Measurements from ENCODE around the gene FGD5.

Gene FGD5

GRCh38 chr3:14812196-14812790 lies 6.5 kb upstream of the FGD5 start:
- H3K4me1 Mint-ChIP-seq, result no peaks in the 10 kb centered on the region
- no peak overlapping the region for H3K4me3 Mint-ChIP-seq
- H3K27me3 Mint-ChIP-seq, result peaks cover 90% of the 10 kb centered on the region
- H3K36me3 Mint-ChIP-seq (ENCODE audit: insufficient read depth), result no peaks in the 10 kb centered on the region
- H3K27ac Mint-ChIP-seq (ENCODE audit: low read depth), result no peak overlapping the region
- no peak for DNase-seq (ENCODE audit: low spot score in 2 of 2)
- no peaks in the 10 kb centered on the region for H3K9me3 Mint-ChIP-seq
- ATAC-seq (replicated peaks; ENCODE audit: extremely low read depth, poor library complexity, severe bottlenecking), result no peak

DNA sequence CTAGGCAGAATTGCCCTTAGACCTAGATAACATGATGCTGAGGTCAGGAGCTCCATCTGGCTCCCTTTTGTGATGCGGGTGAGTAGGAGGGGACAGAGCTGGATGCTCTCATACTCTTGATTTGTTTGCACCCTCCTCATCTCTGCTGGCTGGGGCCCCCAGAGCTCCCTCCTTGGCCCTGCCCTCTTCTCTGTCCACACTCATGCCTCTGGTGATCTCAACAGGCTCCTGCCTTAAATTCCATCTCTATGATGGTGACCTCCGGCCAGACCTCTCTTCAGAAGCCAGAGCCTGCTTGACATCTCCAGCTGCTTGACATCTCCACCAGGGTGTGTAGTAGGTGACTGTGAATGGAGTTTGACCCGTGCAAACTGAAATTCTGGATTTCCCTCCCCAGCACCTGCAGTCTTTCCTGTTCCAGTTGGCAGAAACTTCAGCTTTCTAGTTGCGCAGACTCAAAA lies 4.3 kb upstream of the FGD5 start:
- Mint-ChIP-seq H3K4me1 (no peaks in the 10 kb centered on the region), H3K9me3 (no peaks in the 10 kb centered on the region), H3K27ac (ENCODE audit: low read depth) (no peak overlapping the region), H3K27me3 (peaks cover 91% of the 10 kb centered on the region), H3K36me3 (ENCODE audit: insufficient read depth) (no peaks in the 10 kb centered on the region), H3K4me3 (no peak overlapping the region)
- no peak for DNase-seq (ENCODE audit: low spot score in 2 of 2)
- ATAC-seq (replicated peaks; ENCODE audit: extremely low read depth, poor library complexity, severe bottlenecking), result no peak

GRCh38 chr3:14816359-14816758 lies 2.4 kb upstream of the FGD5 start:
- no peak overlapping the region for H3K27ac Mint-ChIP-seq (ENCODE audit: low read depth)
- no peak overlapping the region for H3K4me3 Mint-ChIP-seq
- H3K27me3 Mint-ChIP-seq, result peaks cover 79% of the 10 kb centered on the region
- no peaks in the 10 kb centered on the region for H3K36me3 Mint-ChIP-seq (ENCODE audit: insufficient read depth)
- H3K9me3 Mint-ChIP-seq, result no peaks in the 10 kb centered on the region
- no peak for ATAC-seq (replicated peaks; ENCODE audit: extremely low read depth, poor library complexity, severe bottlenecking)
- H3K4me1 Mint-ChIP-seq, result no peaks in the 10 kb centered on the region
- no peak for DNase-seq (ENCODE audit: low spot score in 2 of 2)

- H3K4me1 Mint-ChIP-seq, result no peaks in the 10 kb centered on the region
- no peaks in the 10 kb centered on the region for H3K9me3 Mint-ChIP-seq
- DNase-seq (ENCODE audit: low spot score in 2 of 2) (no peak), ATAC-seq (replicated peaks; ENCODE audit: extremely low read depth, poor library complexity, severe bottlenecking) (no peak)
- no peaks in the 10 kb centered on the region for H3K36me3 Mint-ChIP-seq (ENCODE audit: insufficient read depth)
- peaks cover 58% of the 10 kb centered on the region for H3K27me3 Mint-ChIP-seq
- H3K27ac Mint-ChIP-seq (ENCODE audit: low read depth), result no peak overlapping the region
- no peak overlapping the region for H3K4me3 Mint-ChIP-seq
Observed at GRCh38 chr3:14819671-14820070, 909 bp downstream of the FGD5 start.

- DNase-seq (ENCODE audit: low spot score in 2 of 2) (no peak), ATAC-seq (replicated peaks; ENCODE audit: extremely low read depth, poor library complexity, severe bottlenecking) (no peak)
- Mint-ChIP-seq H3K27ac (ENCODE audit: low read depth) (no peak overlapping the region), H3K4me3 (no peak overlapping the region), H3K9me3 (no peaks in the 10 kb centered on the region), H3K27me3 (peaks cover 53% of the 10 kb centered on the region), H3K36me3 (ENCODE audit: insufficient read depth) (no peaks in the 10 kb centered on the region), H3K4me1 (no peaks in the 10 kb centered on the region)
Observed at GRCh38 chr3:14820156-14820555, 1.4 kb downstream of the FGD5 start.

- peaks cover 43% of the 10 kb centered on the region for H3K27me3 Mint-ChIP-seq
- H3K9me3 Mint-ChIP-seq, result no peaks in the 10 kb centered on the region
- H3K4me3 Mint-ChIP-seq, result no peak overlapping the region
- ATAC-seq (replicated peaks; ENCODE audit: extremely low read depth, poor library complexity, severe bottlenecking), result no peak
- H3K36me3 Mint-ChIP-seq (ENCODE audit: insufficient read depth), result no peaks in the 10 kb centered on the region
- H3K4me1 Mint-ChIP-seq, result no peaks in the 10 kb centered on the region
- DNase-seq (ENCODE audit: low spot score in 2 of 2), result no peak
- no peak overlapping the region for H3K27ac Mint-ChIP-seq (ENCODE audit: low read depth)
Observed at GRCh38 chr3:14821151-14821550, 2.4 kb downstream of the FGD5 start.

- H3K27ac Mint-ChIP-seq (ENCODE audit: low read depth), result no peak overlapping the region
- no peaks in the 10 kb centered on the region for H3K9me3 Mint-ChIP-seq
- H3K36me3 Mint-ChIP-seq (ENCODE audit: insufficient read depth), result no peaks in the 10 kb centered on the region
- H3K4me1 Mint-ChIP-seq, result no peaks in the 10 kb centered on the region
- peaks cover 36% of the 10 kb centered on the region for H3K27me3 Mint-ChIP-seq
- DNase-seq (ENCODE audit: low spot score in 2 of 2), result no peak
- ATAC-seq (replicated peaks; ENCODE audit: extremely low read depth, poor library complexity, severe bottlenecking), result no peak
- no peak overlapping the region for H3K4me3 Mint-ChIP-seq
Observed at GRCh38 chr3:14822134-14822533, 3.4 kb downstream of the FGD5 start.

- H3K4me3 Mint-ChIP-seq, result no peak overlapping the region
- no peaks in the 10 kb centered on the region for H3K36me3 Mint-ChIP-seq (ENCODE audit: insufficient read depth)
Observed at GRCh38 chr3:14822670-14823390, 4.1 kb downstream of the FGD5 start.

DNA sequence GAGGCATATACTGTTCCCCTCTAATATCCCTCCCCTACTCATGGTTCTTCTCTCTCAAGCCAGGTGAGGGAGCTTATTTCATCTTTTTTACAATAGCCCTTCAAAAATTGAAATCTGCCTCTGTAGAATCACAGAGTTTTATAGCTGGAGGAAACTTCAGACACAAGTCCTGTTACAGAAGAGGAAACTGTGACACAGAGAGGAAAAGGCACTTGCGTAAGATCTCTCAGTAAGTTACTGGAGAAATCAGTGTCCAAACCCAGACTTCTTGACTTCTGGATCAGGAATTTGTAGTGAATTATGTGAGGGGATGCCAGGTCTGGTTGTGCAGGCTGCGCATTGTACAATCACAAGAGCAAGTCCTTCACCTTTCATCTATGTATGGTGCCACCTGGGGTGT lies 4.6 kb downstream of the FGD5 start:
- H3K27ac Mint-ChIP-seq (ENCODE audit: low read depth), result no peak overlapping the region
- H3K9me3 Mint-ChIP-seq, result no peaks in the 10 kb centered on the region
- H3K4me3 Mint-ChIP-seq, result no peak overlapping the region
- ATAC-seq (replicated peaks; ENCODE audit: extremely low read depth, poor library complexity, severe bottlenecking), result no peak
- peaks cover 37% of the 10 kb centered on the region for H3K27me3 Mint-ChIP-seq
- no peak for DNase-seq (ENCODE audit: low spot score in 2 of 2)
- no peaks in the 10 kb centered on the region for H3K4me1 Mint-ChIP-seq
- no peaks in the 10 kb centered on the region for H3K36me3 Mint-ChIP-seq (ENCODE audit: insufficient read depth)

More at GRCh38 chr3:14822670-14823390, 4.1 kb downstream of the FGD5 start:
- ATAC-seq (replicated peaks; ENCODE audit: extremely low read depth, poor library complexity, severe bottlenecking) (no peak), DNase-seq (ENCODE audit: low spot score in 2 of 2) (no peak)
- H3K27me3 Mint-ChIP-seq, result peaks cover 37% of the 10 kb centered on the region
- H3K9me3 Mint-ChIP-seq, result no peaks in the 10 kb centered on the region
- H3K27ac Mint-ChIP-seq (ENCODE audit: low read depth), result no peak overlapping the region
- no peaks in the 10 kb centered on the region for H3K4me1 Mint-ChIP-seq

DNA sequence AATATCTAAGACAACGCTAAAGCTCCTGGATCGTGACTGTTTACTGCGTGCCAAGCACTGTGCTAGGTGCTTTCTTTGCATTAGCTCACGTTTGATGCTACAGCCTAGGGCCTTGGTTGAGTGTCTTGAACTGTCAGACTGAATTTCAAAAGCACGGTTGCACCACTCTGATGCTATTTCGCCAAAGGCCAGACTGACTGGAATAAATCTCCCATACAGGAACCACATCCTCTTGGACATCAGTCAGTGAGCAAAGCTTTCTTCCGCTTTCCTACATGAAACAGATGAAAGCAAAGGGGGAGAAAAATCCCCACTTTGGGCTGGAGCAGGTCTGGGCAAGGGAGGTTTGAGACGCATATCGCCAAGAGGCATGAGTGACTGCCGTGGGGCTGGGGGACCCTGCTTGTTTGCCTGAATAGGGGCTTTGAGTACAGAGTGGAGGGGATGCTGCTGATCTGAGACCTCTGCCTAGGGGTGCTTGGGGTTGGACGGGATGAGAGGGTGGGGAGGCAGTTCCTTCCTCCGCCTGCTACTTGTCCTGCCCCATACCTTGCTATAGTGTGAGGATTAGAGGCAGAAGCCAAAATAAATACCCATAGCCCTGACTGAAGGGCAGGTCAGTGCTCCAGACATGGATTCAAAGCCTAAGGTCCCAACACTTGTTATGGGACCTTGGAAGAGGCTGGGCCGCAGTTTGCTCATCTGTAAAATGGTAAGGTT lies 5.3 kb downstream of the FGD5 start:
- H3K4me3 Mint-ChIP-seq, result no peak overlapping the region
- no peaks in the 10 kb centered on the region for H3K4me1 Mint-ChIP-seq
- no peaks in the 10 kb centered on the region for H3K36me3 Mint-ChIP-seq (ENCODE audit: insufficient read depth)
- no peak for ATAC-seq (replicated peaks; ENCODE audit: extremely low read depth, poor library complexity, severe bottlenecking)
- no peaks in the 10 kb centered on the region for H3K9me3 Mint-ChIP-seq
- peaks cover 37% of the 10 kb centered on the region for H3K27me3 Mint-ChIP-seq
- H3K27ac Mint-ChIP-seq (ENCODE audit: low read depth), result no peak overlapping the region
- DNase-seq (ENCODE audit: low spot score in 2 of 2), result no peak

GRCh38 chr3:14824646-14825045 lies 5.9 kb downstream of the FGD5 start:
- no peak for ATAC-seq (replicated peaks; ENCODE audit: extremely low read depth, poor library complexity, severe bottlenecking)
- Mint-ChIP-seq H3K4me3 (no peak overlapping the region), H3K4me1 (no peaks in the 10 kb centered on the region), H3K9me3 (no peaks in the 10 kb centered on the region), H3K27ac (ENCODE audit: low read depth) (no peak overlapping the region), H3K27me3 (peaks cover 36% of the 10 kb centered on the region), H3K36me3 (ENCODE audit: insufficient read depth) (no peaks in the 10 kb centered on the region)
- DNase-seq (ENCODE audit: low spot score in 2 of 2), result no peak

GRCh38 chr3:14826069-14826468 lies 7.3 kb downstream of the FGD5 start:
- Mint-ChIP-seq H3K9me3 (no peaks in the 10 kb centered on the region), H3K4me3 (no peak overlapping the region), H3K4me1 (no peaks in the 10 kb centered on the region), H3K27me3 (peaks cover 46% of the 10 kb centered on the region), H3K27ac (ENCODE audit: low read depth) (no peak overlapping the region), H3K36me3 (ENCODE audit: insufficient read depth) (no peaks in the 10 kb centered on the region)
- no peak for ATAC-seq (replicated peaks; ENCODE audit: extremely low read depth, poor library complexity, severe bottlenecking)
- DNase-seq (ENCODE audit: low spot score in 2 of 2), result no peak

DNA sequence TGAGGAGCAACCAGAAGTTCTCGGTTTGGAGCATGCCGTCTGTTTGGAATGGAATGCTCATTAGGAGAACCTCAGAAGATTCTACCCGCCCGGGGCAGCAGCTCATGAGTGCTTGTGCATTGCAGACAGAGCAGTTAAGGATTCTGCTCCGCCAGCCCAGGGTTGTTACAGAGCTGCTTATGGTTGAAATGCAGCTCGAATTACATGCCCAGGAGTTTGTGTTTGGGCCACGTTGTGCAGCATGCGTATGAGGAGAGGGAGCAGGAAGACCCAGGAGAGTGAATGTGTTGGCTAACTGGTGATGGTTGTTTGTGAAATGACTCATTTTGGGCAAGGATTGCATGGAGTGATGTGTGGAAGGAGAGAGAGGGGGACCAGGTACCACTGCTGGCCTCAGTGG lies 9.0 kb downstream of the FGD5 start:
- H3K27me3 Mint-ChIP-seq, result peaks cover 50% of the 10 kb centered on the region
- H3K4me1 Mint-ChIP-seq, result no peaks in the 10 kb centered on the region
- no peak for DNase-seq (ENCODE audit: low spot score in 2 of 2)
- no peak overlapping the region for H3K4me3 Mint-ChIP-seq
- no peaks in the 10 kb centered on the region for H3K9me3 Mint-ChIP-seq
- no peak for ATAC-seq (replicated peaks; ENCODE audit: extremely low read depth, poor library complexity, severe bottlenecking)
- H3K27ac Mint-ChIP-seq (ENCODE audit: low read depth), result no peak overlapping the region
- no peaks in the 10 kb centered on the region for H3K36me3 Mint-ChIP-seq (ENCODE audit: insufficient read depth)
